Erythroblast (primary cell): Measurements from ENCODE around the gene PIGS.

Experiments
- GATA1 ChIP-seq: IDR thresholded peaks from 2 replicates; pipeline ENCODE4 v1.6.1; 2011; ENCODE audit warnings: low read depth, mild to moderate bottlenecking, control low read depth, low read length, moderate library complexity
- POLR2A ChIP-seq: IDR thresholded peaks from 2 replicates; pipeline ENCODE4 v1.6.1; 2011; ENCODE audit warnings: mild to moderate bottlenecking, low read length

GRCh38 chr17:28527181-28527681 is 44.1 kb downstream of the PIGS start:
- TF ChIP-seq POLR2A (no peak), GATA1 (no peak)
